Measurements from ENCODE around the gene COL5A1.

Gene COL5A1

DNA sequence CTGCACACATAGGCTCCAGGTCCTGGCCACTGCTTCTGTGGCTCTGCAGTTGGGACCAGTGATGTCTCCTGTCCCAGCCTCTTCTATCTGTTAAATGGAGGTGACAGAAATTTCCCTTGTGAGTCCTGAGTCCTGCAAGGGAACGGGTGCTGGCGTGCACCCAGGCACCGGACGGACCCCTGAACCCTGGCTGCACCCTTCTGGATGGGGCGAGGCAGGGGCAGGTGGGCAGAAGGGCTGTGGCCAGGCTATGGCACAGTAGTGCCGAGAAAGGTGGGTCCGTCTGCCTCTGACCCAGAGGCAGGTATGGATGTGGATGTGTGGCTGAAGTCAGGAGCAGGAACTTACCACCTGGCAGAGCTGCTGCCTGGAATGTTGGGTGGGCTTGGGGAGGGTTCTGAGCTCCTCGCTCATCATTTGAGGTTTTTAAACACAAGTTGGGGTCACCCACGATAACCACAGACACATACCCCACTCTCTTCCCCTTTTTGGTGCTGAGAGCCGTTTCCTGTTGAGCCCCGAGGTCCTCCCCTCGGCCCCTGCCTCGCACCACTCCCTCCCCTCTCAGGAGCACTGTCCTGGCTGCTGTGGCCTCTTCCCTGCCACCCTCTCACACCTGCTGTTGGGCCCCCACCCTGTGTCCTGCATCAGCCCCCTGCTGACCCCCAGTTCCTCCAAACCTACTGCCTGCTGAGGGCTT, 82.0 kb downstream of the COL5A1 start:
- no peaks in the 10 kb centered on the region for H3K4me1 ChIP-seq (ENCODE audit: insufficient read depth, low read length)
- DNase-seq (no peak), ATAC-seq (ENCODE audit: insufficient read depth, low read depth) (no peak)
- no peak overlapping the region for H2AFZ ChIP-seq (ENCODE audit: low read depth, low read length)
- no peaks in the 10 kb centered on the region; the same call in 1 of the 2 replicates for H4K20me1 ChIP-seq (ENCODE audit: insufficient read depth, low read length)
- no peak overlapping the region for H3K9ac ChIP-seq (ENCODE audit: low read depth, low read length)
- TF ChIP-seq, protein P1, sequence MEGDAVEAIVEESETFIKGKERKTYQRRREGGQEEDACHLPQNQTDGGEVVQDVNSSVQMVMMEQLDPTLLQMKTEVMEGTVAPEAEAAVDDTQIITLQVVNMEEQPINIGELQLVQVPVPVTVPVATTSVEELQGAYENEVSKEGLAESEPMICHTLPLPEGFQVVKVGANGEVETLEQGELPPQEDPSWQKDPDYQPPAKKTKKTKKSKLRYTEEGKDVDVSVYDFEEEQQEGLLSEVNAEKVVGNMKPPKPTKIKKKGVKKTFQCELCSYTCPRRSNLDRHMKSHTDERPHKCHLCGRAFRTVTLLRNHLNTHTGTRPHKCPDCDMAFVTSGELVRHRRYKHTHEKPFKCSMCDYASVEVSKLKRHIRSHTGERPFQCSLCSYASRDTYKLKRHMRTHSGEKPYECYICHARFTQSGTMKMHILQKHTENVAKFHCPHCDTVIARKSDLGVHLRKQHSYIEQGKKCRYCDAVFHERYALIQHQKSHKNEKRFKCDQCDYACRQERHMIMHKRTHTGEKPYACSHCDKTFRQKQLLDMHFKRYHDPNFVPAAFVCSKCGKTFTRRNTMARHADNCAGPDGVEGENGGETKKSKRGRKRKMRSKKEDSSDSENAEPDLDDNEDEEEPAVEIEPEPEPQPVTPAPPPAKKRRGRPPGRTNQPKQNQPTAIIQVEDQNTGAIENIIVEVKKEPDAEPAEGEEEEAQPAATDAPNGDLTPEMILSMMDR (IDR thresholded peaks at IDR 0.05; ENCODE audit: borderline replicate concordance, extremely low read depth, low read length, poor library complexity, severe bottlenecking), result no peak
- TF ChIP-seq EZH2 (IDR thresholded peaks at IDR 0.05; ENCODE audit: borderline replicate concordance, low read depth, low read length, severe bottlenecking), result no peak
- no peaks in the 10 kb centered on the region for H3K27me3 ChIP-seq (ENCODE audit: insufficient read depth, low read length, poor library complexity)
- no peak overlapping the region for H3K27ac ChIP-seq (ENCODE audit: low read length)
- H3K4me3 ChIP-seq (ENCODE audit: low read depth in 1 of 2, low read length in 2 of 2), result no peak overlapping the region
- no peaks in the 10 kb centered on the region for H3K79me2 ChIP-seq (ENCODE audit: insufficient read depth, low read length)
- no peak overlapping the region for H3K4me2 ChIP-seq (ENCODE audit: insufficient read depth, low read length)
- no peaks in the 10 kb centered on the region for H3K36me3 ChIP-seq (ENCODE audit: insufficient read depth, low read length)
- no peaks in the 10 kb centered on the region for H3K9me3 ChIP-seq (ENCODE audit: insufficient read depth, low read length, severe bottlenecking)

DNA sequence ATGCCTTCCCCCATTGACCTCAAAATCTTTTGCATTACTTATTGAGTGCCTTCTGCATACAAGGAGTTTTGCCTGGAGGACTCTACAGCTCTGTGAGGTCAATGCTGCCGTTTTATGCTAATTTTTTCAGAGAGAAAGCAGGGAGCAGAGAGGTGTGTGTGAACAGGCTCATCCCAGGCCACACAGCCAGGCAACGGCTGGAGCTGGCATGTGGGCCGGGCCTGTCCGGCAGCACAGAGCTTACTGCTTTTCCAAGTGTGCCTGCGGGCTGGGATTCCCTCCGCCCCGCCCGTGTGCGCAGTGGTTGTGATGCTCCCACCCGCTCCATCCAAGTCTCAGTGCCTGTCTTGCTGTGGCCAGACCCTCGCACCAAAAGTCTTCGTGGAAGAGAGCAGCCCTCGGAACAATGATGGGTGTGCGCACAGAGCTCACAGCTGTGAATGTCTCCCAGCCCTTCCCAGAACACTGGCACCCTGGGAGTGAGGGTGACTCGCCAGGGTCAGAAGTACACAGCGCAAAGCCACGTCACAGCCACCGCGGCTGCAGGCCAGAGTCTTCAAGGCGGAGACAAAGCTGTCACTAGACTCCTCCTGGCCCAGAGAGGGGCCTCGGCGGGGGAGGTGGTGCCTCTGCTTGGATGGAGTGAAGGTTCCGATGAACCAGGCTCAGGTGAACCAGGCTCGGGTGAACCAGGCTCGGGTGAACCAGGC, 82.8 kb downstream of the COL5A1 start:
- Histone ChIP-seq H3K4me3 (ENCODE audit: low read depth in 1 of 2, low read length in 2 of 2) (no peak overlapping the region), H3K4me1 (ENCODE audit: insufficient read depth, low read length) (no peaks in the 10 kb centered on the region), H3K79me2 (ENCODE audit: insufficient read depth, low read length) (no peaks in the 10 kb centered on the region), H3K4me2 (ENCODE audit: insufficient read depth, low read length) (no peak overlapping the region), H3K9me3 (ENCODE audit: insufficient read depth, low read length, severe bottlenecking) (peaks cover 3% of the 10 kb centered on the region), H3K36me3 (ENCODE audit: insufficient read depth, low read length) (no peaks in the 10 kb centered on the region), H3K27me3 (ENCODE audit: insufficient read depth, low read length, poor library complexity) (no peaks in the 10 kb centered on the region), H4K20me1 (ENCODE audit: insufficient read depth, low read length) (no peaks in the 10 kb centered on the region; the same call in 1 of the 2 replicates), H3K9ac (ENCODE audit: low read depth, low read length) (no peak overlapping the region), H3K27ac (ENCODE audit: low read length) (no peak overlapping the region), H2AFZ (ENCODE audit: low read depth, low read length) (no peak overlapping the region)
- DNase-seq (no peak), ATAC-seq (ENCODE audit: insufficient read depth, low read depth) (no peak)
- no peak for TF ChIP-seq EZH2 (IDR thresholded peaks at IDR 0.05; ENCODE audit: borderline replicate concordance, low read depth, low read length, severe bottlenecking)

DNA sequence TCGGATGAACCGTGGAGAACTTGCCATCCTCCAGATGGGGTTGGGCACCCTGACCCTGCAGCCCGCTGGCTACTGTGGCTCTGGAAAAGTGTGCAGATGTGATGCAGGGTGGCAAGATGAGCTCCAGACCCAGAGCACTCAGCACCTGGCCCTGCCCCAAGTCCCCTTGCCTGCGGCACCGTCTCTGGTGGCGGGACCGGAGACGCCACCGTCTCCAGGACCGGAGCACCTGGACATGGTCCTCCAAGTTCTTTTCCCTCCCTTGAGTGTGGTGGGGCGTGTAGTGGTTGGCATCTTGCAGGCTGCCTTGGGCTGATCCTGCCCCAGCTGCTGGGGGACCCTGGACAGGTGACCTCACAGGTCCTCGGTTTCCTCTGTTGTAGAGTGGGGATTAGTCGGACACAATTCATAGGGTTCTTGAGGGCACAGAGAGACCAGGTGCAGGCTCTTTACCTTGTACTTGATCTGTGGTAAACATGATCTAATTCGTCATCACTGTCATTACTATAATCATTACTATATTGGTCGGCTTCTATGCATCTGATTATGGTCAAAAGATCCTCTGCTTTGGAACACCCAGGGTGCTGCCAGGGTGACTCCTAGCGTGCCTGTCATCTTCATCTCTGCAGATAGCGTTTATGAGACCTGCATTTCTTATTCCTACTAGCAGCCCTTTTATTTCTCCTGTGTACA, 83.5 kb downstream of the COL5A1 start:
- Histone ChIP-seq H3K4me1 (ENCODE audit: insufficient read depth, low read length) (no peaks in the 10 kb centered on the region), H3K4me2 (ENCODE audit: insufficient read depth, low read length) (no peak overlapping the region), H3K36me3 (ENCODE audit: insufficient read depth, low read length) (no peaks in the 10 kb centered on the region), H4K20me1 (ENCODE audit: insufficient read depth, low read length) (no peaks in the 10 kb centered on the region; the same call in 1 of the 2 replicates), H2AFZ (ENCODE audit: low read depth, low read length) (no peak overlapping the region), H3K4me3 (ENCODE audit: low read depth in 1 of 2, low read length in 2 of 2) (no peak overlapping the region), H3K27ac (ENCODE audit: low read length) (no peak overlapping the region), H3K79me2 (ENCODE audit: insufficient read depth, low read length) (no peaks in the 10 kb centered on the region), H3K27me3 (ENCODE audit: insufficient read depth, low read length, poor library complexity) (no peaks in the 10 kb centered on the region), H3K9me3 (ENCODE audit: insufficient read depth, low read length, severe bottlenecking) (peaks cover 3% of the 10 kb centered on the region), H3K9ac (ENCODE audit: low read depth, low read length) (no peak overlapping the region)
- ATAC-seq (ENCODE audit: insufficient read depth, low read depth) (no peak), DNase-seq (no peak)
- TF ChIP-seq, protein P1 (IDR thresholded peaks at IDR 0.05; ENCODE audit: borderline replicate concordance, extremely low read depth, low read length, poor library complexity, severe bottlenecking), result no peak
- TF ChIP-seq EZH2 (IDR thresholded peaks at IDR 0.05; ENCODE audit: borderline replicate concordance, low read depth, low read length, severe bottlenecking), result no peak

DNA sequence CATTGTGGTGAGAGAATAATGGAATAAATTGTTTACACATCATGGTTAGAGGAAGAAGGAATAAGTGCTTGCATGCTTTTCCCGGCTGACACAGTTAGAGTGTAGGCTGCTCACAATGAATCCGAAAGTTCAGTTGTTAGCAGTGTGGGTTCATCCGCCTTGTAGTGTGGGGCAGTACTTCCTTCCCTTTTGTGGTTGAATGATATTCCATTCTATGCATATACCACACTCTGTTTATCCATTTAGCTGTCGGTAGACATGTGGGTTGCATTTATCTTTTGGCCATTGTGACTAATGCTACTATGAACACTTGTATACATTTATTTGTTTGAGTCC, 84.0 kb downstream of the COL5A1 start:
- Histone ChIP-seq H3K9me3 (ENCODE audit: insufficient read depth, low read length, severe bottlenecking) (peaks cover 3% of the 10 kb centered on the region), H3K27ac (ENCODE audit: low read length) (no peak overlapping the region), H3K4me3 (ENCODE audit: low read depth in 1 of 2, low read length in 2 of 2) (no peak overlapping the region), H2AFZ (ENCODE audit: low read depth, low read length) (no peak overlapping the region), H3K4me1 (ENCODE audit: insufficient read depth, low read length) (no peaks in the 10 kb centered on the region), H3K79me2 (ENCODE audit: insufficient read depth, low read length) (no peaks in the 10 kb centered on the region), H3K9ac (ENCODE audit: low read depth, low read length) (no peak overlapping the region), H4K20me1 (ENCODE audit: insufficient read depth, low read length) (no peaks in the 10 kb centered on the region; the same call in 1 of the 2 replicates), H3K36me3 (ENCODE audit: insufficient read depth, low read length) (no peaks in the 10 kb centered on the region), H3K27me3 (ENCODE audit: insufficient read depth, low read length, poor library complexity) (no peaks in the 10 kb centered on the region), H3K4me2 (ENCODE audit: insufficient read depth, low read length) (no peak overlapping the region)
- TF ChIP-seq, protein P1 (IDR thresholded peaks at IDR 0.05; ENCODE audit: borderline replicate concordance, extremely low read depth, low read length, poor library complexity, severe bottlenecking), result no peak
- TF ChIP-seq EZH2 (IDR thresholded peaks at IDR 0.05; ENCODE audit: borderline replicate concordance, low read depth, low read length, severe bottlenecking), result no peak
- no peak for ATAC-seq (ENCODE audit: insufficient read depth, low read depth)
- no peak for DNase-seq

Measured in DND-41 (cell line).